Activated CD4-positive, alpha-beta T cell treated with anti-CD3 and anti-CD28 coated beads for 1 hour (primary cell): Measurements from ENCODE around the gene RASSF5.
"Not testable (repeated sequence)": the region's sequence is repeated elsewhere in the genome, so short reads cannot be mapped to it uniquely, and the experiment has no call there.

Source experiments
- DNase-seq: peaks from one replicate; pipeline ENCODE4 v3.0.0-alpha.2; 2020

RASSF5 gene

DNA sequence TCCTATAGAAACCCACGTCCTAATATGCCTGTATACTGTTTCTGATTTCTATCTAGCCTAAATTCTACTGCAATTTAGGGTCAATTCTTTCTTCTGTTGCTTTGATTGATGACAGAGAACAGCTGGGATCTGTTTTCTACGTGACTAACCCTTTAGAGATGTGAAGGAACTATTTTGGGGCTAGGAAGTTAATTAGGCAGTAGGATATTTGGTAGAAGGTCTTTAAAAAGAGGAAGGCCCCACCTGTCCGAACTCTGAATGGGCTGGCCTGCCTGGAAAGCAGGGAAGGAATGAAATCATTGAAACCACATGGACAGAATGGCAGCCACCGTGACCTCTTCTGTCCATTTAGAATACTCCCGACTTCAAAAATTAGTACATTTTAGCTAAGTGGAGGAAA lies 83.9 kb downstream of the RASSF5 start:
- DNase-seq: no peak

DNA sequence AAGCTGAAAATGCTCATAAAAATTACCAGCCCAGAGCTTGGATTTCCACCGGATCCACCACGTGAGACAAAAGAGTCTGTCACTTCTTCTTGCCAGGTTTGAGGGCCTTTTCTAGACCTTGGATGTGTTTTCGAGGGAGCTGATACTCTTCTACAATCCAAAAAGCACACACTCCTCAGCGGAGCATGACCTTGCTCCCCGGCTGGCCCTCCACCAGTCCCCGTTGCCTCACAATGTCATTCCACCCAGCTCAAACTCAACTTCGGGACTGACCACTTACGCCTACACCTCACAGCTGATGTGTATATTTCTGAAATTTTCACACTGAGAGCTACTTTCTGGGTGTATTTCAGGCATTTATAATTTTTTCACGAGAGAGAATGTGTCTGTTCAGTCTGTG lies 84.4 kb downstream of the RASSF5 start:
- DNase-seq: no peak

DNA sequence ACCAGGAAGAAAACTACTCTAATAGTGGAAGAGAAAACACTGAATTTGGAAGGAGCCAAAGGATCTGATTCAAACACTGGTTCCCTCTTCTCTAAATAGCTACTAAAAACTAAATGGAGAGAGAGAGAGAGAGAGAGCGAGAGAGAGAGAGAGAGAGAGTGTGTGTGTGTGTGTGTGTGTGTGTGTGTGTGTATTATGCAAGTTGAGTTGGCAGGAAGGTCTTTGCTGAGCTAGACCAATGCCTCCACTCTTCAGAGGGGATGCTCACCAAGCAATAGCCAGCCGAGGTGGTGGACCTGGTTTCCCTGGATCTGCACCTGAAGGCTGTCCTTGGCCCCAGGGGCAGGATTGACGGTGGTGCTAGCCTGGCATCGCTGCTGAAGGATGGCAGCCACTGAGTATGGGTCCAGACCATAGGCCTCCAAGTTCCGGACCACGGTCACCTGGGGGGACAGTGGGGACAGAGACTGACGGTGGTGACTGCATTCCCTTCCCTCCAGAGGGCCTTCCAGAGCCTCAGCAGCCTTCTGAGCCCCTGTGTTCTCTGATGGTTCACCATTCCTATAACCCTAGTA lies 86.1 kb downstream of the RASSF5 start:
- DNase-seq: no peak

DNA sequence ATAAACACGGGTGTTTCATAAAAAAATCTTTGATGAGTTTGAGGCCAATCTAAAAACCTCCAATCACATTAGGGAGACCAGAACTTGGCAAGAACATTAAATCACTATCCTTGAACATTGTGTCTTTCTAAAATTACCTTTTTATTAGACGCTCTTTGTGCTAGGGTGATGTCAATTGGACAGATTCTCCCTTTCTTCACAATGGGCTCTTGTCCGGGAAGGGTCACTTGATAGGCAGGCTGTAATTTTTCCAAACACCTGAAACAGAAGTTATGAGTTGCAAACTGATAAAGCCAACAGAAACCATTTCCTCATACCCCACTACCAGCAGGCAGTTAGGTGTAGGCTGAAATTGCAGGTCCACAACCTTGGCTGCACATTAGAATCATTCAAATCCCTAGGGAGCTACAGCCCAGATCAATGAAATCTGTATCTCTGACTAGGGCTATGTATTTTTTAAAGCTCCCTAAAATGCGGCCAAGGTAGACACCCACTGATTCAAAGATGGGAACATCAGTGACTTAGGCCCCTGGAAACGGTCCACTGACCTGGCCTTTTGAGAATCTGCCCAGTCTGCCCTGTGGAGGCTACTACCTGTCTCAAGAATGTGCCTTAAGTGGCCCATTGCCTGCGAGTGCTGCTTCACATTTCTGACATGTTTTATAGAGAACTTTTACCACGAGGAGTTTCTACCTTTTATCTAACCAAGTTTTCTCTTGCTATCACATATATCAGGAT lies 88.4 kb downstream of the RASSF5 start:
- no peak for DNase-seq

DNA sequence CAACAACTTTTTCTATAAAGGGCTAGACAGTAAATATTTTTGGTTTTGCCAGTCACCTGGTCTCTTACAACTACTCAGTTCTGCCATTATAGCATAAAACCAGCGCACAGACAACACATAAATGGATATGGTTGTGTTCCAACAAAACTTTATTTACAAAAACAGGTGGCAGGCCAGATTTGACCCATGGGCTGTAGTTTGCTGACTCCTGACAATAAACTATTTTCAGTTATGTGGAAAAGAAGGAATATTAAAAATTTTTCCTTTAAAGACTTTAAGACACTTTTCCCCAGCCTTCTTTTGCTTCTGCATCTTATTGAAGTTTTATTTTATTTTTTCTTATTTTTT lies 89.0 kb downstream of the RASSF5 start:
- DNase-seq: no peak

DNA sequence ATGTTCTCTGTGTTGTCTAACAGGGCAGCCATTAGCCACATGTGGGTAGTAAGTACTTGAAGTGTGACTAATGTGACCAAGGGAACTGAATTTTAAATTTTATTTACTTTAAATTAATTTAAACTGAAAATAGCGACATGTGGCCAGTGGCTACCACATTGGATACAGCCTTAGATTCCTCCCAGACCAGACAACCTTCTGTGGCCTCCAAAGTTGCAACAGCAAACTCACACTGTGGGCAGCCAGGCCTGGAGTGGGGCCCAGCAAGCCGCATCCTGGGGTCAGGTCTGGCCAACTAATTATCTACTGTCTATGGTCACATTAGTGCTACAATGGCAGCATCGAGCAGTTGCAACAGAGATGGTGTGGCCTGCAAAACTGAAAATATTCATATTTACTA lies 93.2 kb downstream of the RASSF5 start:
- no peak for DNase-seq

DNA sequence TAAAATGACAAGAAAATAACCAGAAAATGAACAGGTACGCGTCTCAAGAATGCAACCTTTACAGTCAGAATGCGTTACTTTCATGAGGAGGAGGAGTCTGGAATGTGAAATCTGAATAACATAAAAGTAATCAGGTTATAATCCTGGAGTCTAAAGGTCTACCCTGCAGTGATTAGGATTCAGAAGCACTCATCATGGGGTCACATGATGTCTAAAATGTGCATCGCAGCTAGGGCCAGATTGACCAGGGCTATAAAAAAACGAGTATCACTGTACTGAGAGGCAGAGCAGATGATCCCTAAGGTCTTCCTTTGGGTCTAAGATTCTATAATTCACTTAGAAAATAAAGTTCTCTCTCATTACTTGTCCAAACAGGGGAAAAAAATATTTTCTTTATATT lies 97.5 kb downstream of the RASSF5 start:
- no peak for DNase-seq

DNA sequence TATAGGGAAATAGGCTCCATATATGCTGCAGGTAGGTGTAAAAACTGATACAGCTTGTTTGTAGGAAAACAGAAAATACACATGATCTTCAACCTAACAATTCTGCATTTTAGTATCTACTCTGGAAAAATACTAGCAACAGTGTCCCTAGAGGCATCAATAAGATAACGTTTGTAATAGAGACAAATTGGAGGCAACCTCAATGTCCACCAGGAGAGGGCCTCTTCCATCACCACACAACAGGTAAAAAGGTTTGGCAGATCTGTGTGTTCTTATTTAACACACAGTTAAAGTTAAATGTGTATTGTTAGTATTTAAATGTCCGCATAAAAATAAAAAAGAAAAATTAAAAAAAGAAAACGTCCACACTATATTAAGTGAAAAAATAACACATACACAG lies 99.5 kb downstream of the RASSF5 start:
- no peak for DNase-seq

DNA sequence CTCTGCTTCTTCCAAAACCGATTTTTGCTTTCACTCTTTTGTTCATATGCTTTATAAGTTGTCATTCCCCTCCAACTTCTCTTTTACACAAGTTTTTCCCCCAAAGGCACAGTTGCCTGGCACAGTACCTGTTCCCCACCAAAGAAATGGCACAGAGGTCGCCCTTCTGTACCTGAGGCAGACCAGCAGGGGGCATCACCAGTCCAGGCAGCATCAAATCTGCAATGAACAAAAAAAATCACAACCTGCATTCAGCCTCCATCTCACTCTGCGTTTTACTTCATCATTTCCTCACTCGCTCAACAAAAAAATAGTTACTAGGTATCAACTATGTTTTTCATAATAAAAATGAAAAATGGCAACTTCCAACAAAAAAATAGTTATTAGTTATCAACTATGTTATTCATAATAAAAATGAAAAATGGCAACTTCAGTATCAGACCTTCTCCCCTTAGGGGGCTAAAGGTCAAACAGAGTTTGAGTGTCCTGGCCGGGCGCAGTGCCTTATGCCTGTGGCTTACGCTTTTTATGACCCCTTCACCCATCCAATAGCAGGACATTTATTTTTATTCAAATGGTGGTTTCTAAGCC lies 100.9 kb downstream of the RASSF5 start:
- peak; percentile 33 for DNase-seq

DNA sequence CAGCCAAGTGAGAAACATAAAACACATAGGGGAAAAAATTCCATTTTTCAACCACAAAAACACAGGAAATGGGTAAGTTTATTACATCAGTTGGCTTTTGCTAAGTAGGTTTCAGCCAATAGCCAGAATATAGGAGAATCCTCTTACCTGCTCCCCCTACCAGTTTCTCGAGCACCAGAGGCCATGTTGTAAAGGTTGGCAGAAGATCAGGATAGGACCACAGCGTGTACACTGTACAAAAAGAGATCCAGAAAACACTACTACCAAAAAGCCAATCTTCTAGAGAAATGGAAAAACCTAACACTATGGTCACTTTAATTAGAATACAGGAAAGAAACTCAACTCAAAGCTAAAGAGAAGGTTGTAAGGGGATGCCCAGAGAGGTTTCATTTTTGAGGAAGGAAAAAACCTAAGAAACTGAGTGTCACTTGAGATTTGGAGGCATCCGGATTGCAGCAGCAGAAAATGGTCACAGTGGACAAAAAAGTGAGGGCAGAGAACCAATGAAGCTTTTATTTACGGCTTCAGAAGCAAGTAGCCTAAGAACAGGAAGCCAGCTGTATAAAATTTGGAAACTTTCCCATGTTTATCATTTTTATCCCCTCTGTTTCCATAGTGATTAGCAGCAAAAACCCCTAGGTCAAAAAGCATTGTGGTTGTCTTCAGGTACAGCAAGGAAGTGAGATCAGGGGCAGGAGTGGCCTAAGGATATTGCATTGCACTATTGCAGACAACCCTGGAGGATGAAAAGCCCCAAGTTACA lies 102.1 kb downstream of the RASSF5 start:
- no peak for DNase-seq

DNA sequence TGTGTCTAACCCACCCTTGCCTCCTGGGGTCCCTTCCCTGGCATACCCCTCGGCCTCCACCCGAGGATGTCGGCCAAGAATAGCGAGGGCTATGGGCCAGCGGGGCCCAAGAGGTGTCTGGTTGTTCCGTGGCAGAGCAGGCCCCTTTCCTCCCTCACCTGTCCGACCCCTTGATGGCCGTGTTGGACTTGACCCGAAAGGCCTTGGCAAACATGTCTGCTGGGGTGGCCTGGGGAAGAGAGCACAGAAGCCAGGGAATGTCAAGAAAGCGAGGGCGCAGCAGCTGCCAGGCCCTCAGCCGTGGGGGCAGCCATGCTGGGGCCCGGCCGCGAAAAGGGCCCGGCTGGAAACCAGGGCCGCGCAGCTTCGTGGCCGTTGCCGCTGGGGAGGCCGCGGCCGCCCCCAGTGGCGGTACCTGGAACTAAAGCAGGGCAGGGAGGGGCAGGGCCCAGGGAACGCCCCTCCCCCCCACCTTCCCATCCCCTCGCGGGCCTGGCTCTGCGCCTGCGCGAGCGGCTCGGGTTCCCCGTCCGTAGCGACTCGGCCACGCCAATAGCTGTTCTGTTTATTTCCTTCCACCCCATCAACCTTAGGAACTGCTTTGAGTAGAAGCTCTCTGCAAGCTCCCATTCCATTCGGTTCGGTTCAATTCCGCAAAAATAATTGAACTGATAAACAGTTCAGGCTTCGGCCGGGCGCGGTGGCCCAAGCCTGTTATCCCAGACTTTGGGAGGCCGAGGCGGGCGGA lies 105.0 kb downstream of the RASSF5 start, which contains the start of gene EIF2D:
TSS of gene EIF2D (minus strand) at position 337 of the 748 bp plus-strand sequence. CDS start at position 214, 123 bp downstream.
- peak; percentile 91 for DNase-seq

DNA sequence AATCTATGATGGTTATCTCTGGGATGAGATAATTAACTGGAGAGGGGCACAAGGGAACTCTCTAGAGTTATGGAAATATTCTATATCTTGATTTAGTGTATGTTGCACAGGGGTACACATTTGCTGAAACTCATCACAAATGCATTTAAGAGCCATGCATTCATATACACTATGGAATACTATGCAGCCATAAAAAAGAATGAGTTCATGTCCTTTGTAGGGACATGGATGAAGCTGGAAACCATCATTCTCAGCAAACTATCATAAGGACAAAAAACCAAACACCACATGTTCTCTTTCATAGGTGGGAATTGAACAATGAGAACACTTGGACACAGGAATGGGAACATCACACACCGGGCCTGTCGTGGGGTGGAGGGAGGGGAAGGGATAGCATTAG lies 119.1 kb downstream of the RASSF5 start:
- DNase-seq: not testable (repeated sequence)

DNA sequence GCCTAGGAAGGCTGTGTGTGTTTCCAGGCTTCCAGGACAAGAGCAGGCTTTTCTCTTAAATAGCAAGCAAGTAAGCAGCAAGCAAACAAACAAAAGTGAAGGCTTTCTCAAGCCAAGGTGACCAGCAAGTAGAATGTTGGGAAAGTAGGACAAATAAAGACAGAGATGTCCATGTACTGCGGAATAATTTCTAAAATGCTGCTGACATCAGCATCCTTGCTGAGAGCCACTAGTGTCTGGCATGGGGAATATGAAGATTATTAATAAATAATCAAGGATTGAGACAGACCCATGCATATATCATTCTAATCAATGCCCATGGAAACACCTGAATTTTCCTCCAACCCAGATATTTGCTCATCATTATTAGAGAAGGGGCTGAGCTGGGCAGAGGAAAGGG lies 121.6 kb downstream of the RASSF5 start:
- no peak for DNase-seq

DNA sequence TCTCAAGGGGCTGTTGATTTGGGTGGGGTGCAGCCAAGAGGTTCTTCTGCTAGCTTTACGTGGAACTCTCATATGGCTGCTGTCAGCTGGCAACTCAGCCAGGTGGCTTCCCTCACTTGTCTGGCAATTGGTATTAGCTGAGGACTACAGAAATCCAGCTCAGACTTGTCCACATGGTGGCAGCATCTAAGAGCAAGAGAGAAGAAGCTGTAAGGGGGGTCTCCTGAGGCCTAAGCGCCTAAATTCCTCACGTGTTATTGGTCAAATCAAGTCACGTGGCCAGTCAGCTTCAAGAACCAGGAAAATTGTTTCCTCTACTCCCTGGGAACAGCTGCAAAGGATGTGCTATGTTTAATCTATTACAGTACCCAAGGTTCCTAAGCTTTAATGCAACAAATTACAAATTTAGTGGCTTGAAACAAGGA lies 123.8 kb downstream of the RASSF5 start:
- no peak for DNase-seq

DNA sequence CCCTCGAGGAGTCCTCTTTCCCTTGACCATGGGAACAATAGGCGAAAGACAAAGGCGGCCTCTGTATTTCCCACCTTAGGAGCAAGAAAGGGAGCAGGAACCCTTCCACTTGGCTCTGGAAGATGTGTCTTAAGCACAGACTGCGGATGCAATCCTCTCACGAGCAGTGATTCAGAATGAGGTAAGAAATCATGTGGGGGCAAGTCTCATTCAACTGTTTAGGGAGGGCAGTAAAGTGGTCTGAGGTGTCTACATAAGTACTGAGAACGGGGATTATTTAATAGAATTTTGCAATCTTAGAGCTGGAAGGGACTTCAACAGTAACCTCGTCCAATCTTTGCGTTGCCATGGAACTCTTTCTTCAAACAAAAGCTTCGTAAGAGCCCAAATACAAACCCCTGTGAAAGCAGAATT lies 126.4 kb downstream of the RASSF5 start:
- DNase-seq: no peak

DNA sequence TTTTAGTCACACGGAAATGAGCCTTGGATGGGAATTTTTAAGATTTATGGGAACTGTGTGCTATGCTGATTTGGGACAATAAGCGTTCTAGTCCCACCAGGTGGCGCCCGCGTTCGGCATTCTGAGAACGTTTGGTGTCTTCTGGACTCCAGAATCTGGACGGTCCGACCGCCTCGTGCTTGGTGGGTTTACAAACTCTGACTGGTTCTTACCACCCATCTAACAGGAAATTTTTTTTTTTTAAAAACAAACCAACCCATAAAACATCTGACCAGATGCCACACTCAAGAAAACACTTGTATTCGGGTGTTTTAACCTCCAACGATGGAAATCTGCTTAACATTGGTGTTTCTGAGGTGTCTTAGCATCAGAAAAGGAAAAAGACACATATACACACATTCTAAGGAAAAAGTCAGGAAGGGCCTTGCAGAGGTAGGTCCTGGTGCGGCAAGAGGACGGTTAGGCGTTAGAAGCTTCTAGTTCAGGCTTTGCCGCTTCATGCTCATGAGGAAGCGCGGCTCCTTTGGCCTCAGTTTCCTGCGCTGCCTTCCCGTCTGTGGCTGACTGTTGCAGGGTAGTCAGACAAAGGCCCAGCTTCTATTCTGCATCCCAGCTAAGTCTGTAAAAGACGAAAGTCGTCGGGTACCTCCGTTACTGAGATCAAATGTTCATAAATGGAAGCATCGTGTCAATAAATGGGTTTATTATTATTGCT lies 127.2 kb downstream of the RASSF5 start:
- DNase-seq: peak; percentile 51

DNA sequence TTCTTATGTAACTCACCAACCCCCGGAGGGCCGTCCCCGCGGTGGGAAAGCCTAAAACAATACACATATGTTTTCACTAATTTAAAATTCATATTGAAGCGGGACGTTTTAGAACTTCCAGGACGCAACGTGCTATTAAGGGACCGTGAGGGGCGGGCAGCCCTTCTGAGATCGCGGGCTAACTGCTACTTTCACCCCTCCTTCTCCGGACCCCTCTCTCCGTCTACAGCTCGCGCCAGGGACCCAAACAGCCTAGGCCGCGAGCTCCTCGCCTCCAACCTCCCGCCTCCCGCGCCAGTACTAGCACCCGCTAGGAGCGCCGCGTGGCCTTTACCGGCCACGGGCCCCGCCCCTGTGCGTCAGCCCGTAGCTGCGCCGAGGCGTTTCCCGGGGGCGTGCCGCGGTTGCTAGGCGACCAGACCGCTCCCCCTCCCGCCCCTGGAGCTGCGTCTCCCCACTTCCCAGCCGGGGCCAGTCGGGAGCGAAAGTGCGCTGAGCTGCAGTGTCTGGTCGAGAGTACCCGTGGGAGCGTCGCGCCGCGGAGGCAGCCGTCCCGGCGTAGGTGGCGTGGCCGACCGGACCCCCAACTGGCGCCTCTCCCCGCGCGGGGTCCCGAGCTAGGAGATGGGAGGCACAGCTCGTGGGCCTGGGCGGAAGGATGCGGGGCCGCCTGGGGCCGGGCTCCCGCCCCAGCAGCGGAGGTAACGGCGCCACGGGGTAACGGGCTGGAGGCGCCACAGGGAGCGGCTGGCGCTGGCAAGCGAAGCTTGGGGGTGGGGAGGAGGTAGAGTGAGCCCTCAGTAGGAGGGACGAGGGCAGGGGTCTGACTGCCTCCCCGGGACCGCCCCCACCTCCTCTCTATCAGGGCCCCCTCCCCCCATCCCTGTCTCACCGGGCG lies 128.0 kb downstream of the RASSF5 start, which contains the start of gene DYRK3:
TSS of gene DYRK3 (plus strand) at position 457 of the 898 bp plus-strand sequence. CDS start at position 625, 168 bp downstream.
- DNase-seq: peak; percentile 82

DNA sequence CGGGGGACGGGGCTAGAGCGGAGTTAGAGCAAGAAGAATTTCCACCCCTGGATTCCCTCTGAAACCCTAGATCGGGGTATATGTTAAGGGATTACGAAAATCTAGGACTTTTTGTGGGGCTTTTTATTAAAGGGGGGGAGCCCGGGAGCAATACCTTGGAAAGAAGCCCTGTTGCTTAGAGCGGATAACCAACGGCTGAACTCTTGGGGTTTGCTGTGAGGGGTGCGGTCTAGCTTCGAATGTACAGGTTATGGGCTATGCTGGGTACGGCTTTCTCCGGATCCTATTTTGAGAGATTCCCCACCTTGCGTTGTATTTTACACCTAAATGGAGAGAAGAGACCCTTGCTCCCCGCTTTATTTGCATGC lies 128.6 kb downstream of the RASSF5 start:
- no peak for DNase-seq

DNA sequence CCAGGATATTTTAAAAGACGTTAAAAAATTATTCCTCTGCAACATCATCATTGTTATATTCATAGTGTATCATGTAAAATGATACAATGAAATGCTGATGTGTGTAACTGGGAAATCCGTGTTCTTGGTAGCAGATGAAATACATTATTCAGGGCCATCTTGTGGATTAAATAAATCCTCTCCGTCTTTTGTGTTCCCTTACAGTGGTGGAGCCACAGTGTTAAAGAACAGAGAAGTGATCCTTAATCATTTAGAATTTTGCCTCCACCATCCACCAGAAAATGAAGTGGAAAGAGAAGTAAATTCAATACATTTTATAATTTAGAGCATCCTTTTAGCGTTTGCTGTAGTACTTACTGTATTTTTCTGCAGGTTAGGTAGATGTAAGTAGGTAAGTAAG lies 129.3 kb downstream of the RASSF5 start:
- no peak for DNase-seq

DNA sequence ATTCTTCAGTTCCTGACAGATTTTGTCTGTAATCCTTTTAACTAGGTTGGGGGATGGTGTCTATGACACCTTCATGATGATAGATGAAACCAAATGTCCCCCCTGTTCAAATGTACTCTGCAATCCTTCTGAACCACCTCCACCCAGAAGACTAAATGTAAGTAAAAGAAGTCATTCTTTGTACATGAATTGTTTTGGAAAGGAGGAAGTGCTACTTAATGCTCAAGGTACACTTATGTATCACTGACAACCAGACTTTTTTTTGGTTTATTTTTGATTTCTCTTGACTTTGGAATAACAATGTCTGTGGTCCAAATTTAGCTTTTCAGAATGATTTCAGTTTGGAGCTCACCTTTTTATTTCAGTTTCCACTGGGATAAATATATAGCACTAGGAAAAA lies 130.3 kb downstream of the RASSF5 start:
- no peak for DNase-seq
